KOPT-K1 (cell line): Measurements from ENCODE around the gene WDPCP.

Experiments
- H3K27ac ChIP-seq: fragments of 200-600 bp; sonication (generic); 2 replicates; pipeline ENCODE4 v1.5.1; 2016; ENCODE audit warnings: antibody characterized with exemption, mild to moderate bottlenecking, low read depth, low read length; ENCODE audit not compliant: poor library complexity, severe bottlenecking
- H3K36me3 ChIP-seq: fragments of 200-600 bp; sonication (generic); 2 replicates; pipeline ENCODE4 v1.5.1; 2017; ENCODE audit warnings: antibody characterized with exemption, mild to moderate bottlenecking, low read length, moderate library complexity; ENCODE audit not compliant: insufficient read depth
- H3K9me3 ChIP-seq: fragments of 200-600 bp; sonication (generic); 2 replicates; pipeline ENCODE4 v1.5.1; 2017; ENCODE audit warnings: antibody characterized with exemption, low read length, mild to moderate bottlenecking; ENCODE audit not compliant: insufficient read depth, poor library complexity, severe bottlenecking

Gene WDPCP

DNA sequence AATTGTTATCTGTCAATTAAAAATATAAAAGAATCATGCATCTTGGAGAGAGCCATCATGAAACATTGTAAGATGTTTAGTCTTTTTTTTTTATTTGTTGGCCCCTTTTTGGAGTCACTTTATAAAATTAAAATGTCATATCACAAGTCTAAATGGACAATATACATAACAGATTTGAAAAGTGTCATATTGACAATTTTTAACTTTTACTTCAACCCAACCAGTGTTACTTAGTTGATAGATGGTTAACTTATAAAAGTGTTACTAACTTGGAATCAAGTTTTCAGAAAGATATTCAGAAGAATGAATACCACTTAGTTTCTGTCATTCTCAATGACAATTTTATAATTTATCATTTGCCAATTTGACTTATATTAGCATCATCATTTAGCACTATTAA, 319.3 kb downstream of the WDPCP start:
- H3K36me3 ChIP-seq, result no peaks in the 10 kb centered on the region
- H3K27ac ChIP-seq, result no peak overlapping the region
- peaks cover 28% of the 10 kb centered on the region for H3K9me3 ChIP-seq

DNA sequence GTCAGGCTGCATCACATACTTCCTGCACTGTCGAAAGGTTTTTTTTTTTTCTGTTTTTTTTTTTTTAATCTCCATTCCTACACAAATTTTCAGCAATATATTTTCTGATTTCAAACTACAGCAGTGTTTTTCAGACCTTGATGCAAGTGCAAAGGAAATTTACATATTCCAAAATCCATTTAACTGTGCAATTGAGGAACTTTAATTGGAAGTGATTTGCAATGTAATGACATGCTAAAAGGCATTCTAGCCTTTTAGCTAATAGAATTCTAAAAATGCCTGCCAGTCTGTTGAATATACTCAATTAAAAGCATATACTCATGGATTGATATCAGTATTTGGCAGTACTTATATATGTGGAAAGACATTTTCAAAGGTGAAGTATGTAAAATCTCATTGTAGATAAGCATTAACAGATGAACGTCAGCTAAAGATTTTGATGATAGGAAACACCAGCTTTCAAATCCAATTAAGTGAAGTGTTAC, 327.1 kb downstream of the WDPCP start:
- no peaks in the 10 kb centered on the region for H3K36me3 ChIP-seq
- H3K27ac ChIP-seq, result no peak overlapping the region
- H3K9me3 ChIP-seq, result no peaks in the 10 kb centered on the region

DNA sequence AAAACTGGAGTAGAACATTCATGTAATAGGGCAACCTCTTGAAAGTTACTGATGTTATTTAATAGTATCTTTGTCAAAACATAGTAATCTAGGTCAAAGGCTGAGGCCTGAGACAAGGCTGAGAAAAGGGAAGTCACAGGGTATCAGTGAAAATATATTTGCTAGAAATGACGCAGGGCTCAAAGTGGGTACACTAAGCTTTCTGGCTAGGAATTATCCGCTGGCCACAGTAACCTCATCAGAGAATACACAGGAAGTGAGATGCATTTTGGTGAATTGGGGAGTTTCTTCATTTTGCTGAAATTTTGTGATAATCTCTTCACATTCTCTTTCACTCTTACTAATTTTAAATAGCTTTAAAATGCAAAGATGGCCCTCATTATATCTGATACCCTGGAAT, 330.8 kb downstream of the WDPCP start:
- Histone ChIP-seq H3K27ac (no peak overlapping the region), H3K36me3 (no peaks in the 10 kb centered on the region), H3K9me3 (no peaks in the 10 kb centered on the region)

DNA sequence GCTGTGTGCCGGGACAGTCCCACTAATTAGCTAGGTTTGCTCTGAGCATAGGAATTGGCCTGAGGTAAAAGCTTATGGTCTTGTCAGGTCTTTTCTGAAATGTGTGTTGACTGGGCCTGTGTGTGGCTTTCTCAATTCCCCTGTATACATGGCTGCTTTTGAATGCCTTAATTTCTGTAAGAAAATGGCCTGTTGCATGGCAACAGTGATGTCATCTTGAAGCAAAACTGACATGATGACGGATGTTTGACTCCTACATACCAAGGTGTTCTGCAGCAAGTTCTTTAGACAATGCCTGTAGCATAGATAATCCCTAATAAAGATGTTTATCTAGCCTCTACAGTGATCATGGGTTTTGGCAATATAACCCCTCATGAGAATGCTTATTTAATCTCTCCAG, 339.1 kb downstream of the WDPCP start:
- no peaks in the 10 kb centered on the region for H3K36me3 ChIP-seq
- no peaks in the 10 kb centered on the region for H3K9me3 ChIP-seq
- H3K27ac ChIP-seq, result no peak overlapping the region

DNA sequence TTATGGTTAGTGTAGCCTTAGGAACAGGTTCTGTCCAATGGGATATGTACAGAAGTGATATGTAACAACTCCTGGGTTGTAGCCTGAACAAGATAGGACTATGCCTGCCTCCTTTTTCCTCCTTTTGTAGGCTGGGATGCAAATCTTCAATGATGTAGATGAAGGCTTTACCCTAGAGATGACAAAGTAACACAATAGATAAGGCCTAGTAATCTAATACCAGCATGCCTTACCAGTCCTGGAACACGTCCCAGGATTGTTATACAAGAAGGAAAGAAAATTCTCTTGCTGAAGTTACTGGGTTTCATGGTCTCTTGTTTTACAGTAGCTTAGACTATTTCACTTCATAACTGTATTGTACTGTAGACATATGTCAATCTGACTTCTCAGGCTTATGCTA, 345.5 kb downstream of the WDPCP start:
- no peaks in the 10 kb centered on the region for H3K9me3 ChIP-seq
- H3K27ac ChIP-seq, result no peak overlapping the region
- H3K36me3 ChIP-seq, result no peaks in the 10 kb centered on the region

DNA sequence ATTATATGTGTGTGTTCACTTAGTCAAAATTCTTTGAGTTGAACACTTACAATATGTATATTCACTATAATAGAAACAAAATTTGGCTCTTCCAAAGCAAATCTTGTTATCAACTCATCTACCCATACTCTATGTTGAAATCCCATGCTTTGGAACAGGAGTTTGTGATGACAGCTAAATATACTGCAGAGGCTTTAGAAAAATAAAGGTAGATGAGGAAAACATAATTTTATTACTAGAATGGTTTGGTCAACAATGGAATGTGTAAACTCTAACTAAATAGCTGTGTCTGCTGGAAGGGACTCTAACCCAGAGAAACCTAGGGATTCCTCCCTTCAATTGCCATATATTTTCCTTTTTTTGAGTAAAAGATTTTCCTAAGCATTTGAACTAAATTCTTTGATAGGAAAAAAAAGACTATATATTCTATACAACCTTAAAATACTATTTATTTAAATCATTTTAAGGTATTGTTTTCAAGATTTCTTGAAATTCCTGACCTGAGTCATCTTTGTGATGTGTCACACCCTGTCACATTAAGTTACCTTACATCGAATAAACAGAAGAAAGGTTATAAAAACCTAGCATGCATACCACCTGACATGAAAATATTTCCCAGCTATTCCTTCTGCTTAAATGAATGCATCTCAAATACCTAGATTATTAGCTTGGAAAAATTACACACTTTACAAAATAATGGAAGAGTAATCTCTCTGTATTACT, 362.2 kb downstream of the WDPCP start:
- no peaks in the 10 kb centered on the region for H3K36me3 ChIP-seq
- H3K9me3 ChIP-seq, result no peaks in the 10 kb centered on the region
- no peak overlapping the region for H3K27ac ChIP-seq

DNA sequence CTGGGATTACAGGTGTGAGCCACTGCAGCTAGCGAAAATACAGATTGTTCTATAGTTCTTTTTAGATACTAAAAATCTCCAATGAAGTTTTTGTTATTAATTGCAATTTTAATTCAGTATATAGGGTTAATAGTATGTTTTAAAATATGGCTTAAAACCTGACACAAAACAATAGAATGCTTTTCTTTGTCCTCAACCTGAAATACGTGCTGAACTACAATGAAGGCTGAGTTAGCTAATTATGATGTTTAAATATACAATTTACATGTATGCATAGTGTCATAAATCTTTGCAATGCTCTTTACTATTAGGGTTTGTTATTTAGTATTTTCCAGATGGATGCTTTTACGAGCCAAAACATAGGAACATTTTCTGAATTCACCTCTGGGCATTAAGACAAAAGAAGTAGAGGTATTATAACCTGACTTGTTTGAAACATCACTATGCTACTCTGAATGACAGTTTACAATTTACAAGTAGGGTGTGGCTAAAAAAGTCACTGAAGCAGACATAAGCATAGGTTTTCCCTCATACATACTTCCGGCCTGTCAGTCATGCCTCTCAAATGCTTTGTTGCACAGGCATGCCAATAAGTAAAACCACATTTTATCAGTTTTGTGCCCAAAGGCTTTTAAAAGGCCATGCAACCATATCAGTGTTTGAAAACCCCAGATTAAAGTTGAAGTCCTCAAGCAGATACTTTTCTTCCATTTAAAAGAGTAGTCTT, 369.3 kb downstream of the WDPCP start:
- Histone ChIP-seq H3K36me3 (no peaks in the 10 kb centered on the region), H3K9me3 (no peaks in the 10 kb centered on the region), H3K27ac (no peak overlapping the region)

DNA sequence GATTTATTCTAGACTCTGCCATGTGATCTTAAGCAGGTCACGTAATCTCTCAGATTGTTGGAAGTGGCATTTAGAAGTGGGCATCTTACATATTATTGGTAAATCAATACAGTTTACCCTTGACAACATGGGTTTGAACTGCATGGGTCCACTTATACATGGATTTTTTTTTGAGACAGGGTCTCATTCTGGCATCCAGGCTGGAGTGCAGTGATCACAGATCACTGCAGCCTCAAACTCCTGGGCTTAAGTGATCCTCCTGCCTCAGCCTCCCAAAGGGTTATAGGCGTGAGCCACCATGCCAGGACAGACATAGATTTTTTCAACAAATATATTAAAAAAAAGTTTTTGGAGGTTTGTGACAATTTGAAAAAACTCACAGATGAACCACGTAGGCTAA, 393.0 kb downstream of the WDPCP start:
- H3K27ac ChIP-seq, result no peak overlapping the region

DNA sequence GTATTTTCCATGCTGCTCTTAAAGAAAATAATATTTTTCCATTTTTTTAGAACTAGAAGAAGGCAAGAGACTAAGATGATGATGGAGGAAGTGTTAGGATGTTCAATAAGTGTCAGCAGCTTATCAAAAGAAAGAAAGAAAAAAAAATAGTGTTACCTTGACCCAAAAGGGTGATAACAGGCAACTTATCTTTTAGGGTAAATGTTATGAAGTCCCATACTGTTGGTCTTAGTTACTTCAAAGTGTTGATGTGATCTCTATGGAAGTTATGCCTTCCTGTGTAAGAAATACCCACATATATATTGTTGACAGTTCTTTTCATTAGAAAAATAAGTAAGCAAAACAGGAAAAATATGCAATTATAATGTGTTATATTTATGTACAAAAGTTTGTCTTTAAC, 394.1 kb downstream of the WDPCP start:
- Histone ChIP-seq H3K36me3 (no peaks in the 10 kb centered on the region), H3K27ac (no peak overlapping the region)

More for the DNA sequence above, 393.0 kb downstream of the WDPCP start:
- Histone ChIP-seq H3K36me3 (no peaks in the 10 kb centered on the region), H3K9me3 (peaks cover 10% of the 10 kb centered on the region)

DNA sequence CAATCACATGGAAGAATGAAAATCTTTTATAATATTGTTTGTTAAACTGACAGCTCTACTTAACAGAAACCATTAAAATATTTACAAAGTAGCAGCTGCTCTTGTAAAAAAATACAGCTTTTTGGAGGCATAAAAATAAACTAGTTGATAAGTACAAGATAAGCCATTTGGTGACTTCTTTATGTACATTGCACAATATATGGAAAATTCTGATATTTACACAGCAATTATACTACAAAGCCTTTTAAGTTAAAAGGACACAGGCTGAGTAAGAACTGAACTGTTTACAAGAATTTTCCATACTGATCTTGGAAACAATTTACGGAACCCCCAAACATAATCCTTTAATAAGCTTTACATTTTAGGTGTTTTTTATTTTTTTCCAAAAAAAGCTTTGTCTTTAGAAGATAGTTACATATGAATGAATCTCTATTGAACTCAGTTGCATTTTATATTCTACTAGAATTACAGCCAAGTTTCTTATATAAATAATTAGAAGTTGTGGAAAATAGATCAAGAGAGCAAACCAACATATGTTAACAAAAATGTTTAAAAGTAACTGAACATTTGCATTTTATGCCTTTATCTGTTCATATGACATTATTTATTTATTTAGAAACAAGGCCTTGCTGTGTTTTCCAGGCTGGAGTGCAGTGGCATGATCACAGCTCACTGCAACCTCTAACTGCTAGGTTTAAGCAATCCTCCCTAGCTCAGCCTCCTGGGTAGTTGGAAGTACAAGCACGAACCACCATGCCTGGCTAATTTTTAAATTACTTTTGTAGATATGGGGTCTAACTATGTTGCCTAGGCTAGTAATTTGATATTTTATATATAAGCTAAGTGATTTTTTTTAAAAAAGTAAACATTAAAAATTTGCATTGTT, 395.1 kb downstream of the WDPCP start:
- H3K27ac ChIP-seq, result no peak overlapping the region
- H3K9me3 ChIP-seq, result peaks cover 9% of the 10 kb centered on the region
- no peaks in the 10 kb centered on the region for H3K36me3 ChIP-seq

More for the DNA sequence above, 394.1 kb downstream of the WDPCP start:
- H3K9me3 ChIP-seq, result peaks cover 2% of the 10 kb centered on the region

DNA sequence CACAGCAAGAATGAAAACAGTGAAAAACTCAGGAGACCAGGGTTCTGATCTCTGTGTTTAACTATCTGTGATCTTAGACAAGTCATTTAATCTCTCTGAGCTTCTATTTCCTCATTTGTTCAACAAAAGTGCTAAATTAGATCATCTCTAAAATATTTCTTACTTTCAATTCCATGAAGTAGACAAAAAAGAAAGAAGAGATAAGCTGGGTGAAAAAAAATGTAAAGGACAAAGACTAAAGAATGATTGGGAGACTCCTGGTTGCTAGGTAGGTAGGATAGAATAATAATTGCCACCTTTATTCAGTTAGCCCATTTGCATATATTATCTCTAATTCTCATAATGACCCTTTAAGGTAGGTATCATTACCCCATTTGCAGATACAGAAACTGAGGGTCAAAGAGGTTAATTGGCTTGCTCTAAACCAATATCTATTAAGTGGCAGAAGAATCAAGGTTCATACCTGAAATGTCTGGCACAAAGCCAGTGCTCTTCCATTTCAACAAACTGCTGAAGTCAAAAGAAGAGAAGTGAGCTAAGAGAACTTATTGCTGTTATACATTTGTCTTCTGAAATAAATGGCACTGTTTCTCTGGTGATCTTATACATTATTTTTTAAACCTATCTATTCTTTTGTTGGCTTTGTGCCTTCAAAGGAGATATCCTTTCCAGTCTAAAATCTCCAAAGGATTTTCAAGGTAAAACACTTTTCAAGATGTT, 395.9 kb downstream of the WDPCP start:
- Histone ChIP-seq H3K27ac (no peak overlapping the region), H3K9me3 (peaks cover 14% of the 10 kb centered on the region), H3K36me3 (no peaks in the 10 kb centered on the region)

DNA sequence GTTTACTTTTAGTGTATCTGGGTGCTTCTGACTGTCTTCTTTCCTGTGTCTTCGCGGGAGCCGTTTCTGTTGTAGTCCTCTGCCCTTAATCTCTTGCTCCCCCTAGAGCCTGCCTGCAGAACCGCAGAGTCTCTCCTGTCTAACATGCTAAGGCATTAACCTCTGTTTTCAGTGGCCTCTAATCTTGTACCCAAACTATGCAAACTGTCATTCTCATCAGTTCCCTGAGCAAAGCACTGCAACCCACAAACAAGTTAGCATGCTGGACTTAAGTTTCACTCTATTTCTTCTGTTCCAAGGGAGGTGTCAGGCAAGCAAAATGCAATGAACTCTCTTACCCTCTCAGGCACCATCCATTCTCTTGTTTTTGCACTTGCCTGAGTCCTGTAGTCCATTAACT, 399.3 kb downstream of the WDPCP start:
- Histone ChIP-seq H3K9me3 (peaks cover 14% of the 10 kb centered on the region), H3K27ac (no peak overlapping the region), H3K36me3 (no peaks in the 10 kb centered on the region)

DNA sequence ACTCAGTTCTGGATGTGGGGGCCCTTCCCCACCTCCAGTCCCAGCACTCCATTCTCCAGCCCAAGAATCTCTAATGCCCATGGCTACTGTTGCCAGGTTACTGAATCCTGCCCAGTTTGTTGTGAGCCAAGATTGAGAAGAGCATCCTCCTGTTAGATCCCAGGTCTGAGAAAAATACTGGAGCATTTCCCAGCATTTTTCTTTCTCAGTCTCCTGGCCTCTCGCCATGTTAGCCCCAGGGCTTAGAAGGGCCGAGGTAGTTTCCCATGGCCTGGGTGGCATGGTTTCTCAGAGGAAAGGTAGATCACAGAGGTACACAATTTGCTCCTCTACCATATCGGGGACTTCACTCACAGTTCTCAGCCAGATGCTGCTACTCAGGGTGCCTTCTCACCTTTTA, 401.9 kb downstream of the WDPCP start:
- peaks cover 14% of the 10 kb centered on the region for H3K9me3 ChIP-seq
- no peaks in the 10 kb centered on the region for H3K36me3 ChIP-seq
- no peak overlapping the region for H3K27ac ChIP-seq

DNA sequence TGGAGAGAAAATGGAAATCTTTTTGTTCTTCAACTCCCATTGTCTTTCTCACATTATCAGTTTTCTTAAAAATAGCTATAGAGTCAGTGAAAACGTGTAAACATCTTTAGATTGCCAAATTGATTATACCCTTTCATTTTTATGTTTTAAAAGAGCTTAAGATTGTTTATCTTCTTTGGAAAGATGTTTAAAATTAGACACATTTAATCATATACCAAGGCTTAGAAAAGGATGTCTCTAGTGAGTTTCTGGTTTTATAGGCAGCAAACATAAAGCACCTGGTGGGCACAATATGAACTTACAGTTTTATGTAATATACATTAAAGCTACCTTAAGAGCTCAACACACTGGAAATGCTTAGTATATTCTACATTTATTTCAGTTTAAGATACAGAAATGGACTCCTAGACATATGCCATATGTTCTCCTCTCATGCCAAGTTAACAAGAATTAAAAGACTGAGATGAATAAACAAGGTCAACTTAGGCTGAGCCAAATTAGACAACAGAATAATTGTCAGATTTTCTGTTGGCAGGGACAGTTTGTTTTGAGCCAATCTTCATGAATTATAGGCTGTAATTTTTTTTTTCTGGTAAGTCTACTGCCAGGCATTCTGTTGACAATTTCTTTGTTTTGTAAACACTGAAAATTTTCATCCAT, 425.0 kb downstream of the WDPCP start:
- no peaks in the 10 kb centered on the region for H3K9me3 ChIP-seq
- H3K36me3 ChIP-seq, result no peaks in the 10 kb centered on the region
- no peak overlapping the region for H3K27ac ChIP-seq
